GM19043 (cell line): ENCODE measurements around the gene WDR20.
"Not testable (repeated sequence)": the region's sequence is repeated elsewhere in the genome, so short reads cannot be mapped to it uniquely, and the experiment has no call there.

Source experiments
- ATAC-seq: cut with Tn5 transposase; IDR thresholded peaks from one replicate; pipeline ENCODE4 v1.9.1; 2021; ENCODE audit warnings: low read depth; ENCODE audit not compliant: unreplicated experiment

WDR20 gene

GRCh38 chr14:102164965-102165364, 25.3 kb downstream of the WDR20 start:
- no peak for ATAC-seq

- ATAC-seq = no peak
Observed at GRCh38 chr14:102170061-102170460, 30.4 kb downstream of the WDR20 start.

- ATAC-seq = no peak
Observed at GRCh38 chr14:102171173-102172020, 31.7 kb downstream of the WDR20 start.

- not testable (repeated sequence) for ATAC-seq
Observed at GRCh38 chr14:102172021-102172272, 32.2 kb downstream of the WDR20 start.

GRCh38 chr14:102172721-102173120, 33.0 kb downstream of the WDR20 start:
- ATAC-seq = not testable (repeated sequence)

- no peak for ATAC-seq
Observed at GRCh38 chr14:102177161-102177560, 37.5 kb downstream of the WDR20 start.

GRCh38 chr14:102178806-102179205, 39.1 kb downstream of the WDR20 start:
- no peak for ATAC-seq

- ATAC-seq = no peak
Observed at GRCh38 chr14:102180248-102180998, 40.7 kb downstream of the WDR20 start.

GRCh38 chr14:102181187-102181586, 41.5 kb downstream of the WDR20 start:
- ATAC-seq = no peak

GRCh38 chr14:102182190-102182589, 42.5 kb downstream of the WDR20 start:
- ATAC-seq = no peak

- no peak for ATAC-seq
Observed at GRCh38 chr14:102182936-102183619, 43.4 kb downstream of the WDR20 start.

GRCh38 chr14:102183886-102184285, 44.2 kb downstream of the WDR20 start:
- ATAC-seq = no peak

GRCh38 chr14:102184316-102185035, 44.8 kb downstream of the WDR20 start:
- ATAC-seq = no peak

GRCh38 chr14:102185360-102185759, 45.7 kb downstream of the WDR20 start:
- ATAC-seq = no peak

GRCh38 chr14:102187044-102187443, 47.3 kb downstream of the WDR20 start:
- no peak for ATAC-seq

- ATAC-seq = no peak
Observed at GRCh38 chr14:102187568-102188001, 47.9 kb downstream of the WDR20 start.

GRCh38 chr14:102188187-102188586, 48.5 kb downstream of the WDR20 start:
- no peak for ATAC-seq

- ATAC-seq = no peak
Observed at GRCh38 chr14:102189874-102190273, 50.2 kb downstream of the WDR20 start.

GRCh38 chr14:102192840-102193502, 53.3 kb downstream of the WDR20 start:
- no peak for ATAC-seq

- no peak for ATAC-seq
Observed at GRCh38 chr14:102194856-102195255, 55.2 kb downstream of the WDR20 start.
